IMR-90 (cell line): ENCODE results near the gene BGN. TPM values are rescaled to one million over a fixed set of nuclear protein-coding genes. Genes with fewer than 3 reads are reported as not detected.

Source experiments
- ATAC-seq: fragments of 200-7000 bp; cut with Tn5 transposase; 2 replicates; pipeline ENCODE4 v1.9.1; 2020; ENCODE audit warnings: low read depth, mild to moderate bottlenecking, moderate library complexity
- BruUV-seq: library from RNA; stranded (reverse); fragments of 400-500 nt; replicated peaks from 2 replicates; lab custom pipeline; 2021; lab: Mats Ljungman, UMichigan
- CTCF ChIA-PET: fragments of 300-600 bp; formaldehyde crosslinking; extraction: SDS; loops from one replicate; lab custom pipeline; 2021; ENCODE audit warnings: antibody characterized with exemption; lab: Yijun Ruan, JAX
- POLR2A ChIA-PET: fragments of 300-600 bp; sonication (Branson Sonifier 250); formaldehyde crosslinking; loops from one replicate; lab custom pipeline; 2022; ENCODE audit warnings: antibody characterized with exemption; ENCODE audit not compliant: unreplicated experiment; lab: Charles Lee
- DNase-seq: peaks from one replicate; pipeline ENCODE4 v3.0.0; 2013
- H2AFZ ChIP-seq: replicated peaks from 2 replicates; pipeline ENCODE3; 2013; ENCODE audit warnings: low read length, mild to moderate bottlenecking; ENCODE audit not compliant: poor library complexity
- H2AK5ac ChIP-seq: 2 replicates; pipeline ENCODE4 v1.6.1; 2013; ENCODE audit warnings: low read depth, low read length, inconsistent platforms
- H2AK9ac ChIP-seq: replicated peaks from 2 replicates; pipeline ENCODE3; 2013; ENCODE audit warnings: mild to moderate bottlenecking, low read depth, low read length, moderate library complexity; ENCODE audit not compliant: poor library complexity
- H2BK120ac ChIP-seq: 2 replicates; pipeline ENCODE4 v1.6.1; 2013; ENCODE audit warnings: low read depth, low read length, inconsistent platforms
- H2BK15ac ChIP-seq: 3 replicates; pipeline ENCODE4 v1.6.1; 2013; ENCODE audit warnings: low read depth, low read length, inconsistent platforms
- H2BK20ac ChIP-seq: 2 replicates; pipeline ENCODE4 v1.6.1; 2013; ENCODE audit warnings: low read depth, mild to moderate bottlenecking, inconsistent platforms, low read length, moderate library complexity
- H2BK5ac ChIP-seq: 2 replicates; pipeline ENCODE4 v1.6.1; 2013; ENCODE audit warnings: mild to moderate bottlenecking, low read depth, low read length, inconsistent platforms; ENCODE audit not compliant: poor library complexity, severe bottlenecking
- H3K14ac ChIP-seq: replicated peaks from 2 replicates; pipeline ENCODE4 v1.6.1; 2013; ENCODE audit warnings: low read depth, low read length, inconsistent platforms
- H3K18ac ChIP-seq: 2 replicates; pipeline ENCODE4 v1.6.1; 2013; ENCODE audit warnings: low read depth, low read length, control low read depth
- H3K23ac ChIP-seq: 2 replicates; pipeline ENCODE4 v1.6.1; 2013; ENCODE audit warnings: low read depth, low read length, inconsistent platforms
- H3K27ac ChIP-seq: 2 replicates; pipeline ENCODE4 v1.5.1; 2013; ENCODE audit warnings: mild to moderate bottlenecking, control low read depth, low read length; ENCODE audit not compliant: insufficient read depth
- H3K27me3 ChIP-seq: 2 replicates; pipeline ENCODE4 v1.6.1; 2013; ENCODE audit warnings: low read length; ENCODE audit not compliant: control insufficient read depth, insufficient read depth
- H3K36me3 ChIP-seq: 2 replicates; pipeline ENCODE4 v1.6.1; 2013; ENCODE audit warnings: low read length, mixed read lengths; ENCODE audit not compliant: control insufficient read depth, insufficient read depth
- H3K4ac ChIP-seq: 2 replicates; pipeline ENCODE4 v1.6.1; 2013; ENCODE audit warnings: low read depth, low read length, inconsistent platforms
- H3K4me1 ChIP-seq: 2 replicates; pipeline ENCODE4 v1.6.1; 2013; ENCODE audit warnings: low read length, mixed read lengths; ENCODE audit not compliant: control insufficient read depth, insufficient read depth
- H3K4me2 ChIP-seq: 2 replicates; pipeline ENCODE4 v1.6.1; 2013; ENCODE audit warnings: low read depth, mild to moderate bottlenecking, control low read depth, low read length, moderate library complexity
- H3K4me3 ChIP-seq: 2 replicates; pipeline ENCODE4 v1.5.1; 2013; ENCODE audit warnings: low read depth, mild to moderate bottlenecking, control low read depth, low read length, moderate library complexity; ENCODE audit not compliant: insufficient read depth
- H3K56ac ChIP-seq: 2 replicates; pipeline ENCODE4 v1.6.1; 2013; ENCODE audit warnings: low read length, inconsistent platforms; ENCODE audit not compliant: insufficient read depth; ENCODE audit errors: extremely low read depth
- H3K79me1 ChIP-seq, 2 experiments: 2 replicates each; pipeline ENCODE4 v1.6.1; 2013; ENCODE audit warnings: low read length in 2 of 2, inconsistent platforms in 1 of 2, low read depth in 1 of 2
- H3K9ac ChIP-seq: 2 replicates; pipeline ENCODE4 v1.6.1; 2013; ENCODE audit warnings: low read depth, low read length, control low read depth
- H3K9me1 ChIP-seq: 2 replicates; pipeline ENCODE4 v1.6.1; 2013; ENCODE audit warnings: low read length, inconsistent platforms; ENCODE audit not compliant: insufficient read depth
- H3K9me3 ChIP-seq: 2 replicates; pipeline ENCODE4 v1.6.1; 2013; ENCODE audit warnings: low read length; ENCODE audit not compliant: control insufficient read depth, insufficient read depth
- H4K20me1 ChIP-seq: 2 replicates; pipeline ENCODE4 v1.6.1; 2013; ENCODE audit warnings: low read length, inconsistent platforms; ENCODE audit not compliant: insufficient read depth
- H4K5ac ChIP-seq: 2 replicates; pipeline ENCODE4 v1.6.1; 2013; ENCODE audit warnings: mild to moderate bottlenecking, low read depth, low read length, control low read depth
- H4K8ac ChIP-seq, 2 experiments: 2 replicates each; pipeline ENCODE4 v1.6.1; 2013; ENCODE audit warnings: low read depth in 2 of 2, low read length in 2 of 2, control low read depth in 1 of 2, inconsistent platforms in 1 of 2
- H4K91ac ChIP-seq: 2 replicates; pipeline ENCODE4 v1.6.1; 2013; ENCODE audit warnings: low read depth, low read length, inconsistent platforms; ENCODE audit not compliant: insufficient read depth
- CHD1 ChIP-seq: IDR thresholded peaks from 2 replicates; pipeline ENCODE4 v1.6.1; 2012; ENCODE audit warnings: low read depth, low read length, improper control_type of control experiment
- CTCF ChIP-seq: conservative IDR thresholded peaks from 2 replicates; pipeline ENCODE4 v1.5.1; 2012; ENCODE audit warnings: mild to moderate bottlenecking, low read depth, low read length, improper control_type of control experiment
- FOS ChIP-seq: fragments of 150-350 bp; IDR thresholded peaks from 2 replicates; pipeline ENCODE4 v1.6.1; 2016; ENCODE audit warnings: low read depth, low read length
- MAFK ChIP-seq: IDR thresholded peaks from 2 replicates; pipeline ENCODE4 v1.6.1; 2012; ENCODE audit warnings: low read depth, low read length, improper control_type of control experiment
- MAZ ChIP-seq: IDR thresholded peaks from 2 replicates; pipeline ENCODE4 v1.6.1; 2012; ENCODE audit warnings: low read depth, mild to moderate bottlenecking, low read length, improper control_type of control experiment, moderate library complexity, borderline replicate concordance
- MXI1 ChIP-seq: IDR thresholded peaks from 2 replicates; pipeline ENCODE4 v1.6.1; 2012; ENCODE audit warnings: low read depth, mild to moderate bottlenecking, low read length, moderate library complexity, borderline replicate concordance
- POLR2A ChIP-seq: IDR thresholded peaks from 2 replicates; pipeline ENCODE4 v1.6.1; 2012; ENCODE audit warnings: mild to moderate bottlenecking, low read depth, low read length
- RAD21 ChIP-seq: IDR thresholded peaks from 2 replicates; pipeline ENCODE4 v1.6.1; 2012; ENCODE audit warnings: low read length, improper control_type of control experiment
- RCOR1 ChIP-seq: IDR thresholded peaks from 2 replicates; pipeline ENCODE4 v1.6.1; 2012; ENCODE audit warnings: mild to moderate bottlenecking, low read length, improper control_type of control experiment; ENCODE audit not compliant: insufficient replicate concordance
- RFX5 ChIP-seq: IDR thresholded peaks from 2 replicates; pipeline ENCODE4 v1.8.0; 2012; ENCODE audit warnings: low read depth, mild to moderate bottlenecking, low read length, moderate library complexity
- WGBS, 2 experiments: methylation state at CpG; one replicate each; pipeline versions ENCODE4 v1.1.5 to v1.1.7; 2013; ENCODE audit warnings: missing lambda C conversion rate in 2 of 2; ENCODE audit not compliant: insufficient read length in 1 of 2; ENCODE audit errors: extremely low coverage in 2 of 2; 5-methylcytosine and 5-hydroxymethylcytosine counted together
- dilution Hi-C: fragments of 300-500 bp; cut with HindIII; formaldehyde crosslinking; loops from one replicate; pipeline ENCODE4 v1.14.3; 2018; ENCODE audit warnings: low sequenced_read_pairs; ENCODE audit not compliant: unreplicated experiment
- in situ Hi-C: fragments of 300-500 bp; cut with MboI; formaldehyde crosslinking; loops from 3 replicates; pipeline ENCODE4 v1.14.3; 2019; ENCODE audit warnings: low sequenced_read_pairs, inconsistent platforms, mixed read lengths
- intact Hi-C: fragments of 100-400 bp; cut with micrococcal nuclease; formaldehyde crosslinking; loops from 2 replicates; pipeline ENCODE4 v1.10.0; 2022
- polyA plus RNA-seq, 3 experiments: library from polyadenylated mRNA; depleted of rRNA; stranded (reverse); fragments of >200 nt; gene quantifications; 2 replicates each; pipeline ENCODE4 v1.2.3, GENCODE V29; 2012; ENCODE audit warnings: low replicate concordance in 1 of 3
- total RNA-seq: library from RNA; depleted of rRNA; stranded (reverse); fragments of >200 nt; gene quantifications from 2 replicates; pipeline ENCODE4 v1.2.3, GENCODE V29; 2012

BGN gene
- total and polyA plus RNA-seq, 2 of the 4 experiments (the other 2 are of a cell fraction), result 11.3 to 298 TPM

- Histone ChIP-seq H3K4me3 (no peak overlapping the region), H3K27me3 (no peaks in the 10 kb centered on the region), H4K8ac (no peak overlapping the region), H2BK15ac (no peak overlapping the region), H4K5ac (no peak overlapping the region), H2BK120ac (no peak overlapping the region), H4K91ac (no peak overlapping the region), H3K4me2 (no peak overlapping the region), H2AFZ (no peak overlapping the region), H3K4ac (no peak overlapping the region), H2AK5ac (no peak overlapping the region), H2AK9ac (no peak overlapping the region), H3K9me1 (no peaks in the 10 kb centered on the region; the same call in 1 of the 2 replicates), H2BK20ac (no peak overlapping the region), H3K27ac (no peak overlapping the region), H3K14ac (no peak overlapping the region), H3K23ac (no peak overlapping the region), H3K36me3 (no peaks in the 10 kb centered on the region; the same call in 1 of the 2 replicates), H3K9ac (no peak overlapping the region), H3K79me1 (0 out of 4 replicates have a peak, but pooled peaks cover 0 to 3% of the 10 kb centered on the region in 2 experiments), H3K56ac (no peak overlapping the region), H3K9me3 (no peaks in the 10 kb centered on the region), H4K20me1 (no peaks in the 10 kb centered on the region), H3K4me1 (no peaks in the 10 kb centered on the region; the same call in 1 of the 2 replicates), H3K18ac (no peak overlapping the region), H2BK5ac (no peak overlapping the region)
- ATAC-seq, result no peak
- CTCF ChIA-PET, result no interaction called here
- dilution Hi-C loops, result no loop called here
- WGBS, 2 experiments, result 95% methylated on average over 7 of the region's 12 CpGs; no CpG with 5 or more reads in 1 of the 2 experiments
- POLR2A ChIA-PET, result no interaction called here
- intact Hi-C loops, result no loop called here
- DNase-seq, result no peak
- TF ChIP-seq POLR2A (no peak), FOS (no peak), CTCF (no peak), RFX5 (no peak), MAFK (no peak), RAD21 (no peak), CHD1 (no peak), RCOR1 (no peak), MAZ (no peak), MXI1 (no peak)
- BruUV-seq, result no TSS peak
- in situ Hi-C loops, result loop anchor here (25.0 kb wide), 1 partner anchor 426 kb away; no protein-coding TSS in a partner anchor
Measured at GRCh38 chrX:153463556-153463955, 31.2 kb upstream of the BGN start.
